AML-193 (cell line): ENCODE results near the gene PCSK4.
"Not testable (repeated sequence)": the region's sequence is repeated elsewhere in the genome, so short reads cannot be mapped to it uniquely, and the experiment has no call there.

Source experiments
- DNase-seq, 2 experiments: peaks; one replicate each; lab custom pipeline; 2025; lab: John Stamatoyannopoulos, UW

The PCSK4 gene

GRCh38 chr19:1522061-1522460 lies 31.9 kb upstream of the PCSK4 start:
- no peak for DNase-seq

DNA sequence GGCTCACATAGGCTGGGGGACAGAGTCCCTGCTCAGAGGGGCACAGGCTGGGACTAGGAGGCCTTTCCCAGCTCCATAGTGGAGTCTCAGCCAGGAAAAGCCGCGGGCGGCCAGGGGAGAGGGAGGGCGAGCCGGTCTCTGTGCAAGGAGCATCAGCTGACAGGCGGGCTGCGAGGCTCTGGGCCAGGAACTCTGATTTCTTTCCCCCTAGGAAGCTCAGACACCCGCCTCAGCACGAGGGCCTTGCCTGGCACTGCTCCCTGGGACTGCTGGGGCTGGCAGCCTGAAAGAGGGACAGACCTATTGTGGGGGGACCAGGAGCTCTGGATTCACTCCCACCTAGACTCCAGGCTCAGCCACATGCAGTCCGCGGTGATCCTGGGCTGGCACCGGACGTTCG lies 31.5 kb upstream of the PCSK4 start:
- DNase-seq: no peak

- no peak for DNase-seq
These were observed 30.1 kb upstream of the PCSK4 start for GRCh38 chr19:1520203-1520780.

DNA sequence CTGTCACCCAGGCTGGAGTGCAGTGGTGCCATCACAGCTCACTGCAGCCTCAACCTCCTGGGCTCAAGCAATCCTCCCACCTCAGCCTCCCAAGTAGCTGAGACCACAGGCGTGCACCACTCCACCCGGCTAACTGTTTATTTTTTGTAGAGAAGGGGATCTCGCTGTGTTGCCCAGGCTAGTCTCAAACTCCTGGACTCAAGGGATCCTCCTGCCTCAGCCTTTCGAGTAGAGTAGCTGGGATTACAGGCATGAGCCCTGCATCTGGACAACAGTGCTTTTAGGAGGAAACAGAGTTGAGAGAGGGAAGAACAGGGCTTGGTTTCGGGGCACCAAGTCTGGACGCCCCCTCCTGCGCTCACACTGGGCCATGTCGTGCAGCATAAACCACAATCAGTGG lies 29.7 kb upstream of the PCSK4 start:
- not testable (repeated sequence) for DNase-seq

DNA sequence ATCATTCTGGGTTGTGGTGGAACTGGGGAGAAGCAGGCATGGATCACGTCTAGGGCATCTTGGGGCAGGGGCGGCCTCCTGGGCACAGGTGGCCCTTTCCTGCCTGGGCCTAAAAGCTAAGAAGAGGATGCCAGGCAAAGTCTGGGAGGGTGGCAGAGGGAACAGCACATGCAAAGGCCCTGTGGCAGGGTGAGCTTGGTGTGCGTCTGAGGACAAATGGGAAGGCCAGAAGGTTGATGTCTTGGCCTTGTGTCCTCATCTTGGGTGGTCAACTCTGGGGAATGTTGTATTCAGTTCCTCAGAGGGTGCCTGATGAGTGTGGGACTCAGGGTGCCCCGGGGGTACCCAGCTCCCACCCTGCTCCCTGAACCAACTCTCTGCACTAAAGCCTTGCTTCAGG lies 28.3 kb upstream of the PCSK4 start:
- no peak for DNase-seq

- DNase-seq: no peak
These were observed 26.2 kb upstream of the PCSK4 start for GRCh38 chr19:1516395-1516753.

DNA sequence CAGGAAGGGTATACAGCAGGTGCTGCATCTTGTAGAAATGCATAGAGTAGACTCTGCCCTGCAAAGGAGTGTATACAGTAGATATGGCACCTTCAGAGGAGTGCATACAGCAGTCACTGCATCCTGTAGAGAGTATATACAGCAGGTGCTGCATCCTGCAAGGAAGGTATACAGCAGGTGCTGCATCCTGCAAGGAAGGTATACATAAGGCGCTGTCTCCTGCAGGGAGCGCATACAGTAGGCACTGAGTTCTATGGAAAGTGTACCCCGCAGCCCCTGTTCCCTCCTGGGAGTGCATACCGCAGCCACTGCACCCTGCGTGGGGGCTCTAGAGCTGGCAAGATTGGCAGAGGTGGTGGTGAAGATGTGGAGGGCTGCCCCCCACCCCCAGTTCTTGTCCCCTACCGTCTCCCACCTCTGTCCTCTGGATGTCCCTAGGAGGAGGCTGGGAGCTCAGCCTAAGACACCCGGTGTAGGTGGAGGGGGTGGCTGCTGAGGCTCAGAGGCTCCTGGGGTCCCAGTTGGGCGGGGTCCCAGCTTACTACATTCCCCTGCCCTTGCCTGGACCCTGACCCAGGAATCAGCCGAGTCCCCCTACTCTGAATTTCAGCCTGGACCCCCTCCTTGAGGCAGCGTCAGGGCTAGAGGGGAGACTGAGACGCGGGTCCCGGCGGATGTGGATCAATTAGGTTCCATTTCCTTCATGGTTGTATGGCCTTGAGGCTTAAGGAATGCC lies 25.0 kb upstream of the PCSK4 start:
- DNase-seq: no peak

- no peak for DNase-seq
These were observed 24.1 kb upstream of the PCSK4 start for GRCh38 chr19:1514295-1514661.

DNA sequence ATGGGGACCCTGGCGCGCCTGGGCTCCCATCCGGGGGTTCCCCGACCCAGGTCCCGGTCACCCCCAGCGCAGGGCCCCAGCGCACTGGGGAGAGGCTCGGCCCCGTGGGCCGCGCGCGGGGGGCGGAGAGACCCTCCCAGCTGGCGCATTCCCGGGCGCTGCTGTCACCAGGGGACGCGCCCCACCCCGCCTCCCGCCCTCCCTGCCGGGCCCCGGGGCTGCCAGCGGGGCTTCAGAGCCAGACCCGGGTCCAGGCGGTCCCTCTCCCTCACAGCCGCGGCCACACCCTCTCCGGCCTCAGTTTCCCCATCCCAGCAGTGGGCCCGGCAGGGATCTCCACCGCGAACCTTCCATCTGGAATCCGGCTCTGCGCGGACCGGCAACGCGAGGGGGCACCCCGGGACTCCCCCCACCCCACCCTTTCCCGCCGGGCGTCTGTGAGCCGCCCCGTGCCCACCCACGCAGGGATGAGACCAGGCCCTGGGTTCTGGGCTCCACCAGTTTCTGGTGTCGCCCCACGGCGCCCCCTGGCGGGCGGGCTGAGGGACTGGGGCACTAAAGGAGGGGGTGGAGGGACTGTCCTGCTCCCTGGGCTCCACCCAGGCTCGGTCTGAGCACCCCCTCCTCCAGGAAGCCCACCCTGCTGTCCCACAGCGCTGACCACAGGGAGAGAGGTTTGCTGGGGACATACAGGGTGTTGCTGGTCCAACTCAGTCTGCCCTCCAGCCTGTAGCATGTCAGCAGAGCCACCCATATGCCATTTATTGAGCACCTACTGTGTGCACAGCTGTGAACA lies 23.5 kb upstream of the PCSK4 start:
- peak; percentile 5 to 16 for DNase-seq

DNA sequence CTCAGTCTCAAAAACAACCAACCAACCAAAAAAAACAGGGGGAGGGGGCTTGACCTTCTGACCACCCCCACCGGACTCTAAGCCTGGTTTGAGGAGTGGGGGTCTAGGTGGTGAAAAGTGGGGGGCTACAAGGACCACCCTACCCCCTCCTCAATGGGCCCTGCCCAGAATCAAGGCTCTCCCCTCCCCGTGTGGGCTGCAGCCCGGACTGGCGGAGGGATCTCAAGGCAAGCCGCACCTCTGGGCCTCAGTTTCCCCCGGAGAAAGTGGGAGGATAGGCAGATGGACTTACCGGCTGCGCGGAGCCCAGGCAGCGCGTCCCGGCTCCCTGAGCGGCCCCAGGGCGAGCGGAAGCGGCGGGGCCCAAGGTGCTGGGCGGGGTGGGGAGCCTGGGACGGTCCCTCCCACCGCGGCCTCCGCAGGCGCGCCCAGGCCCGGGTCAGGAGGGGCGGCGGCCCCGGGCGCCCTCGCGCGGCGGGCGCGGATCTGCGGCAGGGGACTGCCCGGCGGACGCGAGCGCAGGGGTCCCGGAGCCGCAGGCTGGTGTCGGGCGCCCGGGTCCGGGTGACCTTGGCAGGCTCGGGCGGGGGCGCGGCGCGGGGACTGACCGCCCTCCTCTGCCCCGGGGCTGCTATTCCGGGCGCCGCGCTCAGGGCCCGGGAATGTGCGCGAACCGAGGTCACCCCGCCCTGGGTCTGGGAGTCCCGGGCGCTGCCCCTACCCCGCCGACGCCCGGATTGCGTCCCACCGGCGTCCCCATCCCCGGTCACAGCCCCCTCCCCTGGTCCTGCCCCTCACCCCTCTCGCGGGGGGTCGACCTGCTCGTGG lies 22.7 kb upstream of the PCSK4 start, which contains the start of gene ADAMTSL5:
Gene ADAMTSL5 (minus strand): TSS at position 349 of the 828 bp plus-strand sequence. CDS start 2,076 bp downstream, outside the sequence.
- DNase-seq: peak; percentile 5 to 6

DNA sequence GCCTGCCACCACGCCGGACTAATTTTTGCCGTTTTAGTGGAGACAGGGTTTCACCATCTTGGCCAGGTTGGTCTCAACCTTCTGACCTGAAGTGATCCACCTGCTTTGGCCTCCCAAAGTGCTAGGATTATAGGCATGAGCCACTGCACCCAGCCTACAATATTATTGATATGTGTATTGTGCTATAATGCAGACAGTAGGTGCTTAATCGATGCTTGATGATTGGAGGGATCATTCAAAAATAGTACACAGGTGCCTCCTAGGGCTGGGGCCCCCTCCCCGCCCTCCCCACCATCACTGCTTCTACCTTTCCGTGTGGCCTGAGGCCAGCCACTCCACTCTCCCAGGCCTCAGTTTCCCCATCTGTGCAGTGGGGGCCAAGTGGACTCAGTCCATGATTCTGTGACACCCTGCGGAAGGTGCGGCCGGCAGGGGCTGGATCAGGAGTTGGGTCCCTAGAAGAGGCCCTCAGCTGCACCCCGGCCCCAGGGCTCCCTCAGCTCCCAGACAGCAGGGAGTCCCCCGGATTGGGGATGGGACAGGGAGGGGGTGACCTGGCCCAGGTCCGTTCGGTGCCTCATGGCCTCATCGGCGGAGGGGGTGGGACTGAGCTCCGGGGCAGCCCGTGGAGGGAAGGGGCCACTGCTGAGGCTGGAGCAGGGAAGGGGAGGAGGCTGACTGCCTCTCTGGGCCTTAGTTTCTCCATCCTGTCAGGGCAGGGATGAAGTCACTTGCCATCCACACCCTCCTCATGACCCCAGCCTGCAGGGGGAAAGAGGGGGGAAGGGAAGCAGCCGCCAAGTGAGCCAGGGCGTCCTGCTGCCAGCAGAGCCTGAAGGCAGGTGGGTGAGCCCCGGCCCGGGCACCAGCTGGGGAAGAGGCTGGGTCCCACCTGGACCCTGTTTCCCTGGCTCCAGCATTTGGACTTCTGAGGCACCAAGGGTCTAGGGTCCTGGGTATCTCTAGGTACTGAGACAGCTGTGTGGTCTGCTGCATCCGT lies 21.5 kb upstream of the PCSK4 start:
- DNase-seq: no peak

DNA sequence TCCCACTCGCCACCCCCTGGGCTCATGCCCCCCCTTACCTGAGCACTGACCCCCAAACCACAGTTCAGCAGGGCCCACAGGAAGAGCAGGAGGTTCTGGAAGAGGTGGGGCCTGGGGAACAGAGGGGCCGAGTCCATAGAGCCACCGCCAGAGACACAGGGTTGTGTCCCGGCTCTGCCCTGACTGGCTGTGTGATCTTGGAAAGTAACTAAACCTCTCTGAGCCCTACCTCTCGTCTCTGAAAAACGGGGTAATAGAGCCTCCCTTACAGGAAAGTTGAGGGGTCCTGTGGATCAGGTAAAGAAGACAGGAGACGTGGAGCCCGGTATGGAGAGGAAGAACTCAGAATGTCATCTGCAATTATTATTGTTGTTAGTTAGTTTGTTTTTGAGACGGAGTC lies 20.7 kb upstream of the PCSK4 start:
- no peak for DNase-seq

- no peak for DNase-seq
These were observed 20.3 kb upstream of the PCSK4 start for GRCh38 chr19:1510442-1510806.

- no peak for DNase-seq
These were observed 19.7 kb upstream of the PCSK4 start for GRCh38 chr19:1509602-1510441.

DNA sequence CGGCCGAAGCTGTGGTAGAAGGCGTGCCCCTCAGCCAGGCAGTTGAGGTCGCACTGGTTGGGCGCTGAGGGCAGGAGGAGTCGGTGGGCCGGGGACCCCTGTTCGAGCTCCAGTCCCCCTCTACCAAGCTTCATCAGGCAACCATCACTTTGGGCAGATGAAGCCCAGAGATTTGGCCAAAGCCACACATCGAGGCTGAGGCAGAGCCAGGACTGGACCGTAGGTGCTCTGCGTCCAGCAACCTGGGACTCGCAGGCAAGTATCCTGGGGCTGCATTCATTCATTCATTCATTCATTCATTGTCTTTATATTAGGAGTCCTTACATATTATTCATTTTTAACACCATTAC lies 18.3 kb upstream of the PCSK4 start:
- DNase-seq: no peak

DNA sequence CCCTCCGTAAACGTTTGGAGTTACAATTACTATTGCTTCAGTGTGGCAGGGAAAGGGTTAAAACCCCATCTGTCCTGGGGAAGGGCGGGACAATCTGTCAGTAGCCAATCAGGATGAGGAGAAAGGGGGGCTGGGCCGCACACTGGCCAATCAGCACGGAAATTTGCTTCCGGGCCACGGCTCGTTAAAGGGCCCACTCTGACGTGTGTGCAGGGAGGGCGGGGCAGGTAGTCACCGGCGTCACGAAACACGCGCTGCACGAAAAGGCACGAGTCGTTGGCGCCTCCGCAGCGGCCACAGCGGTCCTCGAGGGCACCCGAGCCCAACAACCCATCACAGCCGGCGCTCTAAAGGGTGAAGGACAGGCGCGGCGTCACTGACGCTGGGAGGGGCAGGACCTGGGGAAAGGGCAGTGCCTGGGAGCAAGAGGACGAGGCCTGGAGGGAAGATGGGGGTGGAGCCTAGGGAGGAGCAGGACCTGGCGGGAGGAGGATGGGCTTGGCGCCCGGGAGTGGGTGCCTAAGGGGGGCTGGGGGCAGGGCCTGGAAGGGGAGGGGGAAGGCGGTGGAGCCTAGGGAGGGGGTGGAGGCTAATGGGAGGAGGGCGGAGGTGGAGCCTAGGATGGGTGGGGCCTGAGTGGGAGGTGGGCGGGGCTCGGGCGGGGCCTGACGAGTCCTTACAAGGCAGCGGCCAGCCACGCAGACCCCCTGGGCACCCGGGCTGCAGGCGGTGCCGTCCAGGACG lies 17.8 kb upstream of the PCSK4 start:
- peak; percentile 57 to 58 for DNase-seq

- no peak for DNase-seq
These were observed 17.1 kb upstream of the PCSK4 start for GRCh38 chr19:1507192-1507660.

DNA sequence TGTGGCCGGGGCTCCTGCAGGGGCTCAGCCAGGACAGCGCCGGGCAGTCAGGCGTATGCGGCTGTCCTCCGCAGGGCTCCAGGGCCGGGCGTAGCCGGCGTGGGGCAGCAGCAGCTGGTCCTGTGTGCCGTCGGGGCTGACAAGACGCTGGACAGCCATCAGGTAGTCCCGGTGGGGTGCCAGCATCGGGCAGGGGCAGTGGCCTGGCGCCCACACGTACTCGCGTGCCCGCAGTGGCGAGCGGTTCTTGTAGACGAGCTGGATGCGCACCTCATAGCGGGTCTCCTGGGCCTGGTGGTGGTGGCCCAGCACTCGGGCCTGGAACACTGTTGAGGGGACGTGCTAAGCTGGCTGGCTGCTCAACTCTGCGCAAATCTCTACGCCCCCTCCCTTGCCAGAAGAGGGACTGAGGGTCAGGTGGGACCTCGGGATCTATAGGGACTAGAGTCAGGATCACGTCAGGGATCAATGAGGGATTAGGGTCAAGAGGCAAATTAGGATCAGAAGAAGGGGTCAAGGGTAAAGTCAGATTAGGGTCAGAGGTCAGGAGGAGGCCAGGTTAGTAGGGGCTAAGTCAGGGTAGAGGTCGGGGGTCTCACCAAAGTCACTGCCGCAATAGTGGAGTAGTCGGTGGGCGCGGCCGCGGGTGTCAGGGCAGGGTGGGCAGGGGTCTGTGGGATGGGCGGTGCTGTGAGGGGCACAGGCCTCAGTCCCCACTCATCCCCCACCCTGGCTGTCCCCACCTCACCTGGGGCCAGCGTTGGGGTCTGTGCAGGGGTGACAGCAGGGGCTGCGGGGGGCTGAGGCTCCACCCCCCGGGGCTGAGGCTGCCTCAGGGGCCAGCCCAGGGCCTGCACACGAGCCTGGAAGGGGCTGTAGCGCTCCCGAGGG lies 16.1 kb upstream of the PCSK4 start:
- no peak for DNase-seq
